H9 (cell line): ENCODE results near the gene ENOX1. TPM values are rescaled to one million over a fixed set of nuclear protein-coding genes. Genes with fewer than 3 reads are reported as not detected.

Experiments used
- DNase-seq: peaks from one replicate; pipeline ENCODE4 v3.0.0-alpha.2; 2017
- H2AFZ ChIP-seq: one replicate; pipeline ENCODE4 v1.6.1; 2013; ENCODE audit warnings: mild to moderate bottlenecking, low read length, control low read depth, moderate library complexity
- H2AK5ac ChIP-seq: 2 replicates; pipeline ENCODE4 v1.6.1; 2013; ENCODE audit warnings: low read length, control low read depth, mixed read lengths; ENCODE audit not compliant: insufficient read length
- H2BK120ac ChIP-seq: one replicate; pipeline ENCODE4 v1.6.1; 2013; ENCODE audit warnings: low read depth, mild to moderate bottlenecking, low read length, control low read depth, inconsistent platforms; ENCODE audit not compliant: poor library complexity, severe bottlenecking
- H2BK12ac ChIP-seq: 2 replicates; pipeline ENCODE4 v1.6.1; 2013; ENCODE audit warnings: low read length, control low read depth, mixed read lengths, low read depth; ENCODE audit not compliant: insufficient read length
- H2BK15ac ChIP-seq: 2 replicates; pipeline ENCODE4 v1.6.1; 2013; ENCODE audit warnings: low read depth, low read length, control low read depth
- H2BK20ac ChIP-seq: one replicate; pipeline ENCODE4 v1.6.1; 2013; ENCODE audit warnings: low read depth, mild to moderate bottlenecking, low read length, control low read depth, inconsistent platforms; ENCODE audit not compliant: poor library complexity, severe bottlenecking
- H2BK5ac ChIP-seq: 2 replicates; pipeline ENCODE4 v1.6.1; 2013; ENCODE audit warnings: low read length, control low read depth, mixed read lengths; ENCODE audit not compliant: insufficient read length
- H3K14ac ChIP-seq: 2 replicates; pipeline ENCODE4 v1.6.1; 2013; ENCODE audit warnings: low read length, control low read depth; ENCODE audit not compliant: insufficient read depth
- H3K18ac ChIP-seq: 2 replicates; pipeline ENCODE4 v1.6.1; 2013; ENCODE audit warnings: low read depth, mild to moderate bottlenecking, mixed read lengths, low read length, control low read depth; ENCODE audit not compliant: insufficient read length
- H3K23ac ChIP-seq: 2 replicates; pipeline ENCODE4 v1.6.1; 2013; ENCODE audit warnings: low read length, control low read depth, mixed read lengths, low read depth; ENCODE audit not compliant: insufficient read length
- H3K23me2 ChIP-seq: 2 replicates; pipeline ENCODE4 v1.6.1; 2013; ENCODE audit warnings: low read depth, mild to moderate bottlenecking, mixed read lengths, low read length, control low read depth; ENCODE audit not compliant: insufficient read length, poor library complexity, severe bottlenecking
- H3K27ac ChIP-seq: 2 replicates; pipeline ENCODE4 v1.5.1; 2013; ENCODE audit warnings: low read length, control low read depth, mixed read lengths, low read depth; ENCODE audit not compliant: insufficient read length
- H3K27me3 ChIP-seq: 2 replicates; pipeline ENCODE4 v1.6.1; 2013; ENCODE audit warnings: low read length, control low read depth, inconsistent platforms; ENCODE audit not compliant: insufficient read depth
- H3K4ac ChIP-seq: 2 replicates; pipeline ENCODE4 v1.6.1; 2013; ENCODE audit warnings: low read depth, mild to moderate bottlenecking, control low read depth, inconsistent platforms, low read length, moderate library complexity
- H3K4me1 ChIP-seq: 2 replicates; pipeline ENCODE4 v1.6.1; 2013; ENCODE audit warnings: low read length, control low read depth, inconsistent platforms; ENCODE audit not compliant: insufficient read depth
- H3K4me2 ChIP-seq: 2 replicates; pipeline ENCODE4 v1.6.1; 2013; ENCODE audit warnings: low read length, control low read depth, mixed read lengths; ENCODE audit not compliant: insufficient read length, insufficient read depth
- H3K56ac ChIP-seq: 2 replicates; pipeline ENCODE4 v1.6.1; 2013; ENCODE audit warnings: low read depth, mild to moderate bottlenecking, mixed read lengths, low read length, control low read depth; ENCODE audit not compliant: insufficient read length
- H3K79me1 ChIP-seq: 2 replicates; pipeline ENCODE4 v1.6.1; 2013; ENCODE audit warnings: low read depth, mild to moderate bottlenecking, moderate library complexity, low read length, control low read depth, inconsistent platforms; ENCODE audit not compliant: insufficient read depth, poor library complexity, severe bottlenecking
- H3K79me2 ChIP-seq: 2 replicates; pipeline ENCODE4 v1.6.1; 2013; ENCODE audit warnings: low read length, control low read depth, inconsistent platforms; ENCODE audit not compliant: insufficient read depth
- H3K9ac ChIP-seq: 2 replicates; pipeline ENCODE4 v1.6.1; 2013; ENCODE audit warnings: low read length, control low read depth, mixed read lengths; ENCODE audit not compliant: insufficient read length; ENCODE audit errors: extremely low read depth
- H3K9me3 ChIP-seq: one replicate; pipeline ENCODE4 v1.6.1; 2013; ENCODE audit warnings: low read depth, low read length, inconsistent platforms; ENCODE audit not compliant: control insufficient read depth
- H3T11ph ChIP-seq: one replicate; pipeline ENCODE4 v1.6.1; 2013; ENCODE audit warnings: mild to moderate bottlenecking, low read length, control low read depth, inconsistent platforms
- H4K20me1 ChIP-seq: one replicate; pipeline ENCODE4 v1.6.1; 2013; ENCODE audit not compliant: control insufficient read depth, insufficient read length, insufficient read depth
- H4K5ac ChIP-seq: 2 replicates; pipeline ENCODE4 v1.6.1; 2013; ENCODE audit warnings: low read depth, mild to moderate bottlenecking, mixed read lengths, low read length, control low read depth; ENCODE audit not compliant: insufficient read length
- H4K8ac ChIP-seq: replicated peaks from 2 replicates; pipeline ENCODE4 v1.6.1; 2013; ENCODE audit warnings: low read length, control low read depth, mixed read lengths, low read depth; ENCODE audit not compliant: insufficient read length
- H4K91ac ChIP-seq: 2 replicates; pipeline ENCODE4 v1.6.1; 2013; ENCODE audit warnings: low read depth, mild to moderate bottlenecking, moderate library complexity, mixed read lengths, low read length, control low read depth; ENCODE audit not compliant: insufficient read length
- H3K27ac Mint-ChIP-seq, 3 experiments: 2 replicates in 2 of 3; 3 replicates in 1 of 3; pipeline ENCODE4 v1.8.0; 2020 to 2021; ENCODE audit warnings: mixed read lengths in 3 of 3, mild to moderate bottlenecking in 1 of 3, moderate library complexity in 1 of 3
- H3K27me3 Mint-ChIP-seq: 2 replicates; pipeline ENCODE4 v1.8.0; 2021; ENCODE audit warnings: low read depth, mild to moderate bottlenecking, moderate library complexity, mixed read lengths
- H3K36me3 Mint-ChIP-seq, 3 experiments: 2 replicates in 2 of 3; 3 replicates in 1 of 3; pipeline ENCODE4 v1.8.0; 2020 to 2021; ENCODE audit warnings: low read depth in 3 of 3, mixed read lengths in 3 of 3; ENCODE audit not compliant: insufficient read depth in 1 of 3
- H3K4me1 Mint-ChIP-seq, 2 experiments: 2 replicates each; pipeline ENCODE4 v1.8.0; 2020; ENCODE audit warnings: mixed read lengths in 2 of 2
- H3K4me3 Mint-ChIP-seq, 2 experiments: 2 replicates in 1 of 2; 3 replicates in 1 of 2; pipeline ENCODE4 v1.8.0; 2020 to 2021; ENCODE audit warnings: mild to moderate bottlenecking in 2 of 2, mixed read lengths in 2 of 2, moderate library complexity in 1 of 2
- H3K9me3 Mint-ChIP-seq, 2 experiments: 2 replicates in 1 of 2; 3 replicates in 1 of 2; pipeline ENCODE4 v1.8.0; 2020; ENCODE audit warnings: mild to moderate bottlenecking in 2 of 2, mixed read lengths in 2 of 2, moderate library complexity in 1 of 2
- CTCF ChIP-seq: fragments of 200-600 bp; sonication (generic); conservative IDR thresholded peaks from 3 replicates; pipeline ENCODE4 v1.8.0; 2021; ENCODE audit warnings: antibody characterized with exemption, mild to moderate bottlenecking
- WGBS: extraction: QIAGEN DNeasy Blood & Tissue Kit; methylation state at CpG from one replicate; pipeline ENCODE4 v1.1.7; 2013; ENCODE audit warnings: missing lambda C conversion rate, low lambda C conversion rate, mixed read lengths; ENCODE audit not compliant: insufficient read length; ENCODE audit errors: extremely low coverage; 5-methylcytosine and 5-hydroxymethylcytosine counted together
- total RNA-seq: library from RNA; stranded (reverse); gene quantifications from 2 replicates; pipeline ENCODE4 v1.2.1, GENCODE V29; 2021

The ENOX1 gene
- total RNA-seq, 1 experiment from 2014 or later: 0.24 TPM

GRCh38 chr13:43196750-43197370, 589.9 kb downstream of the ENOX1 start:
- no peaks in the 10 kb centered on the region for H3K79me1 ChIP-seq
- no peaks in the 10 kb centered on the region for H3K79me2 ChIP-seq
- no peak overlapping the region for H2BK12ac ChIP-seq
- TF ChIP-seq CTCF: no peak
- no peak overlapping the region for H3K56ac ChIP-seq
- H3K23ac ChIP-seq: no peak overlapping the region
- no peak overlapping the region for H3K14ac ChIP-seq
- H3K9me3 ChIP-seq: no peaks in the 10 kb centered on the region
- Mint-ChIP-seq H3K4me1 (no peaks in the 10 kb centered on the region), H3K4me3 (no peak overlapping the region), H3K27ac (no peak overlapping the region), H3K9me3 (peaks cover 4 to 5% of the 10 kb centered on the region in 2 experiments; a peak in 4 of 5 replicates), H3K27me3 (peaks cover 33% of the 10 kb centered on the region), H3K36me3 (no peaks in the 10 kb centered on the region)
- H3K4ac ChIP-seq: no peak overlapping the region
- no peaks in the 10 kb centered on the region for H3K27me3 ChIP-seq
- H2BK5ac ChIP-seq: no peak overlapping the region
- no peak overlapping the region for H4K91ac ChIP-seq
- H4K5ac ChIP-seq: no peak overlapping the region
- H2BK120ac ChIP-seq: no peak overlapping the region
- H3K4me2 ChIP-seq: no peak overlapping the region
- no peak overlapping the region for H3K9ac ChIP-seq
- H2AK5ac ChIP-seq: no peak overlapping the region
- no peaks in the 10 kb centered on the region for H3K4me1 ChIP-seq
- no peaks in the 10 kb centered on the region for H3K23me2 ChIP-seq
- no peaks in the 10 kb centered on the region for H4K20me1 ChIP-seq
- no peak overlapping the region for H4K8ac ChIP-seq
- no peak overlapping the region for H3K18ac ChIP-seq
- no peak overlapping the region for H3T11ph ChIP-seq
- no peak overlapping the region for H2AFZ ChIP-seq
- no peak overlapping the region for H2BK15ac ChIP-seq
- H3K27ac ChIP-seq: no peak overlapping the region
- H2BK20ac ChIP-seq: no peak overlapping the region
- DNase-seq: no peak
- no CpG with 5 or more reads among the region's 3 CpGs for WGBS
